PFSK-1 (cell line): ENCODE results near the gene ACO1.

Experiments
- FOXP2 ChIP-seq: optimal IDR thresholded peaks from 2 replicates; pipeline ENCODE3; 2011; ENCODE audit warnings: borderline replicate concordance, control low read depth, inconsistent platforms; ENCODE audit not compliant: insufficient read depth; ENCODE audit errors: extremely low read length, extremely low read depth
- POLR2AphosphoS5 ChIP-seq: IDR thresholded peaks from 2 replicates; pipeline ENCODE4 v1.6.1; 2012; ENCODE audit warnings: low read depth, mild to moderate bottlenecking, control low read depth, low read length, moderate library complexity
- REST ChIP-seq, 2 experiments: IDR thresholded peaks; 2 replicates each; pipeline versions ENCODE4 v1.6.1 to v1.8.0; 2011 to 2012; ENCODE audit warnings: low read depth in 2 of 2, low read length in 2 of 2, control low read depth in 1 of 2, inconsistent platforms in 1 of 2, mild to moderate bottlenecking in 1 of 2, moderate library complexity in 1 of 2; ENCODE audit not compliant: insufficient read depth in 1 of 2
- SIN3A ChIP-seq: IDR thresholded peaks from 2 replicates; pipeline ENCODE4 v1.6.1; 2012; ENCODE audit warnings: mild to moderate bottlenecking, low read length, moderate library complexity, borderline replicate concordance; ENCODE audit not compliant: insufficient read depth
- TAF1 ChIP-seq: IDR thresholded peaks from 2 replicates; pipeline ENCODE4 v1.6.1; 2012; ENCODE audit warnings: low read length, control low read depth, borderline replicate concordance; ENCODE audit not compliant: insufficient read depth

The ACO1 gene

GRCh38 chr9:32426278-32426939 lies 42.0 kb downstream of the ACO1 start:
- no peak for TF ChIP-seq TAF1
- TF ChIP-seq POLR2AphosphoS5, result no peak

DNA sequence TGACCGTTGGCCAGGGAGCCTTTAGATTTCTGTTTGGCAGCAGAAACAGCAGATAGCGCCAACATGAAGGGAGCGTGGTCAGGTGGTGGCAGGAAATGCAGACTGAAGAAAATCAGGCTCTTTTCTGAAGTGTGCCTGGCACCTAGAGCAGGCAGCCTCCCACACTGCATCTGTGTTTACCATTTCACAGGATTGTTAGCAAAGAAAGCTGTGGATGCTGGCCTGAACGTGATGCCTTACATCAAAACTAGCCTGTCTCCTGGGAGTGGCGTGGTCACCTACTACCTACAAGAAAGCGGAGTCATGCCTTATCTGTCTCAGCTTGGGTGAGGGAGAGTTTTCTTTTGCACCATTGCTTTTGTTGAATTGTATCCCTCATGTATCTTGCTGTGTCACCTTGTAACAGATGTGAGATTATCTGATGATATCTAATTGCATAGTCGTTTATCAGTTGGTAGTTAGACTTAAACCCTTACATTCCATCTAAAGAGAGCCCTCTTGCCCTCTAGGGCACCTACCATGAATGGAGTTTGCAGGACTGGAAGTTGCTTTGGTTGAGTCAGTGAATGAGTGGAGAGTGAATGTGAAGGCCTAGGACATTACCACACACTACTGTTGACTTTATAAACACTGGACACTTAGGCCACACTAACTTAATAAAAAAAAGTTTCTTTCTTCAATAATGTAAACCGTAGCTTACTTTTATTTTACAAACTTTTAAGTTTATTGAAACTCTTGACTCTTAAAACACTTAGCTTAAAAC lies 42.8 kb downstream of the ACO1 start:
- TF ChIP-seq FOXP2, result no peak
- TF ChIP-seq SIN3A, result no peak
- TF ChIP-seq REST (IDR thresholded peaks at IDR 0.05; ENCODE audit: insufficient read depth in 1 of 2, low read depth in 2 of 2, low read length in 2 of 2), result no peak
- no peak for TF ChIP-seq POLR2AphosphoS5
- no peak for TF ChIP-seq TAF1

GRCh38 chr9:32430720-32431119 lies 46.3 kb downstream of the ACO1 start:
- TF ChIP-seq TAF1, result no peak
- TF ChIP-seq FOXP2, result no peak
- TF ChIP-seq POLR2AphosphoS5, result no peak
- TF ChIP-seq REST (IDR thresholded peaks at IDR 0.05; ENCODE audit: insufficient read depth in 1 of 2, low read depth in 2 of 2, low read length in 2 of 2), result no peak
- no peak for TF ChIP-seq SIN3A

DNA sequence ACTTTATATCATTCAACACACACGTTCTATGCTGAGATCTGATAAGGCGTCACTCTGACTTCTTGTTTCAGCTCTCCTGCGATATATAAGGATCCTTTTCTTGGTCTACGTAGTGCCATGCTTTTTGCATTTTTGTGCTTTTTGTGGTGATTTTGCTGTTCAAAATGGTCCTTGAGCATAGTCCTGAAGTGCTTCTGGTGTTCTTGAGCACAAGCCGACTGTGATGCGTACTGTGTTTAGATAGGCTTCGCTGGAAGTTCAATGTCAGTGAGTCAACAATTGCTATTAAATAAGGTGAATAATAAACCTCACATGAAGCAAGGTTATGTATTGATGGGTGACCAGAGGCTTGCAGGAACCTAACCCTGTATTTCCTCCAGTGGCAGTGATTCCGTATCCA lies 46.8 kb downstream of the ACO1 start:
- TF ChIP-seq TAF1 (no peak), REST (IDR thresholded peaks at IDR 0.05; ENCODE audit: insufficient read depth in 1 of 2, low read depth in 2 of 2, low read length in 2 of 2) (no peak), POLR2AphosphoS5 (no peak), FOXP2 (no peak), SIN3A (no peak)

- TF ChIP-seq REST (IDR thresholded peaks at IDR 0.05; ENCODE audit: insufficient read depth in 1 of 2, low read depth in 2 of 2, low read length in 2 of 2) (no peak), POLR2AphosphoS5 (no peak), FOXP2 (no peak), TAF1 (no peak), SIN3A (no peak)
Measured at GRCh38 chr9:32431940-32432555, 47.6 kb downstream of the ACO1 start.
